Adrenal gland (tissue), 12 donors: ENCODE data around the gene RRM2. TPM values are rescaled to one million over a fixed set of nuclear protein-coding genes. Genes with fewer than 3 reads are reported as not detected.

Experiments
- DNase-seq, 7 donors: peaks; one replicate each; pipeline ENCODE4 v3.0.0-alpha.2; 2019 to 2020
- H3K27ac ChIP-seq, 5 donors: fragments of 200-600 bp; sonication (generic) in 4 of 5; 1 replicate in 3 of 5; 2 replicates in 2 of 5; pipeline versions ENCODE4 v1.5.1 to v1.8.0; 2016 to 2020; ENCODE audit warnings: mild to moderate bottlenecking in 1 of 5
- H3K27me3 ChIP-seq: fragments of 200-600 bp; 2 replicates; pipeline ENCODE4 v1.8.0; 2021
- H3K36me3 ChIP-seq, 2 donors: fragments of 200-600 bp; replicated peaks in 1 of 2; 1 replicate in 1 of 2; 2 replicates in 1 of 2; pipeline versions ENCODE4 v1.5.1 to v1.8.0; 2018 to 2022
- H3K4me1 ChIP-seq, 2 donors: fragments of 200-600 bp; replicated peaks in 1 of 2; 1 replicate in 1 of 2; 2 replicates in 1 of 2; pipeline versions ENCODE4 v1.5.1 to v1.8.0; 2018 to 2021
- H3K4me3 ChIP-seq, 4 donors: fragments of 200-600 bp; sonication (generic) in 3 of 4; one replicate each; pipeline ENCODE4 v1.5.1; 2016 to 2018
- H3K9me3 ChIP-seq, 3 donors: fragments of 200-600 bp; sonication (generic) in 1 of 3; replicated peaks in 1 of 3; 1 replicate in 2 of 3; 2 replicates in 1 of 3; pipeline versions ENCODE4 v1.5.1 to v1.8.0; 2016 to 2021
- POLR2A ChIP-seq, 2 donors: fragments of 450-650 bp; IDR thresholded peaks; one replicate each; pipeline ENCODE4 v1.6.1; 2017; ENCODE audit warnings: antibody characterized with exemption in 2 of 2, mild to moderate bottlenecking in 2 of 2, moderate library complexity in 1 of 2
- WGBS, 4 donors: extraction: QIAGEN DNeasy Blood & Tissue Kit in 2 of 4; methylation state at CpG; one replicate each; pipeline versions ENCODE4 v1.1.5 to v1.1.7; 2013 to 2017; 5-methylcytosine and 5-hydroxymethylcytosine counted together
- intact Hi-C, 2 donors: fragments of 100-400 bp; cut with DNase I; formaldehyde crosslinking; loops; one replicate each; pipeline versions ENCODE4 v1.14.1 to v1.15.0; 2022 to 2023
- polyA plus RNA-seq, 3 donors: library from polyadenylated mRNA; stranded (reverse); fragments of 200-250 nt in 2 of 3; fragments of 350-450 nt in 1 of 3; fragmentation: Illumina TruSeq in 1 of 3; extraction: RNeasy Lipid Tissue Mini Kit (QIAGEN cat#74804) in 1 of 3; gene quantifications; one replicate each; pipeline ENCODE4 v1.2.3, GENCODE V29; 2013 to 2014
- total RNA-seq, 9 donors: library from RNA; depleted of rRNA in 4 of 9; stranded (reverse); fragments of >200 nt in 4 of 9; fragments of 120-200 nt in 1 of 9; fragmentation: NEBNext Ultra II Directional in 1 of 9; extraction: Animal tissue kit (Norgen Biotek cat#: 25700) in 1 of 9; gene quantifications; one replicate each; pipeline versions ENCODE4 v1.1.0 to v1.2.4, GENCODE V29; 2013 to 2023
- TF ChIP-seq, protein P1 (sequence below), 6 experiments: fragments of 450-650 bp in 4 of 6; fragments of 200-600 bp in 2 of 6; sonication (generic) in 1 of 6; IDR thresholded peaks; 1 replicate in 5 of 6; 2 replicates in 1 of 6; pipeline versions ENCODE4 v1.5.1 to v1.8.0; 2016 to 2021; ENCODE audit warnings: antibody characterized with exemption in 6 of 6, mild to moderate bottlenecking in 2 of 6, moderate library complexity in 1 of 6
- donor health status: healthy with polysubstance abuse.
- donor health status: Bipolar disorder and iron deficiency.
- donor health status: DM: yes; HTN: yes; CAD: no.
- donor health status: DM: no; HTN: no; CAD: no.
- donor health status: DM: no; HTN: no; CAD: no.
- donor health status: DM: yes; HTN: yes; CAD: no.

Gene RRM2
- total and polyA plus RNA-seq, 12 donors = 0.67 to 22.3 (median 3.8) TPM

DNA sequence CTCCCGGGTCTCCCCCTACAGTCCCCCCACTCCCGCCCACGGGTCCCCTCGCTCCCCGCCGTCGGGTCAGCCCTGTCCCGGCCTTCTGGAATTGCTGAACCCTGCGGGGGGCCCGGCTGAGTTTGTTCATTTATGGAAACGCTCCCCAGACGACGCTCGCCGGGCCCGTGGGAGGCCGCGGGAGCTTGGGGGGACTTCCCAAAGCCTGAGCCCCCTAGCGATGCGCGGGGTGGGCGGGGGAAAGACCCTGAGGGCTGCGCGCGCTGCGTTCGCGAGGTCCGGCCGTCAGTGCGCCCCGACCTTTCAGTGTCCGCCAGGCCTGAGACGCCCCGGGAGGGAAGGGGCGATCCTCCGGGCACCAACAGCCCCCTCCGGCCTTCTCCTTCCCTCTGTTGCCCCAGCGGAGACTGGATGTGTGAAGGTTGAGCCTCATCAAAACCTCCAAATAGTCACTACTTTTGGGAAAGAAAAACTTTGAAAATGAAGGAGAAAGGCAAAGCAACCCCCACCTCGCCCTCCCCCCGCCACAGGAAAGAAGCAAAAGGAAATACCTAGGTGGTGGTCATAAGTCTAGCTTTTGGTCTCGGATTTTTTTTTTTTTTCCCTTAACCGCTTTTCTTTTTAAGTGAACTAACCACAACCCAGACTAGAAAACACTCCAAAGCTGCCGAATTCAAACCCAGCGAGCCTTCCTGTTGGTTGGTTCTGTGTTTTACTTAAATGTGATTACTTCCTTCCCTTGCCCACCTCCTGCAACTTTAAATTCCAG, 41.8 kb upstream of the RRM2 start:
- intact Hi-C loops = no loop called here
- Histone ChIP-seq H3K4me1 (peaks cover 0 to 15% of the 10 kb centered on the region in 2 donors), H3K36me3 (no peaks in the 10 kb centered on the region), H3K4me3 (peak overlapping the region in 1 of 4 donors; percentile 83), H3K27me3 (peaks cover 39% of the 10 kb centered on the region), H3K27ac (peak overlapping the region in 1 of 5 donors; percentile 80), H3K9me3 (no peaks in the 10 kb centered on the region)
- WGBS, 4 donors = 9 to 46% (median 11%) methylated on average over 10 to 45 of the region's 45 CpGs
- TF ChIP-seq POLR2A (IDR thresholded peaks at IDR 0.05) = no peak
- TF ChIP-seq, protein P1, sequence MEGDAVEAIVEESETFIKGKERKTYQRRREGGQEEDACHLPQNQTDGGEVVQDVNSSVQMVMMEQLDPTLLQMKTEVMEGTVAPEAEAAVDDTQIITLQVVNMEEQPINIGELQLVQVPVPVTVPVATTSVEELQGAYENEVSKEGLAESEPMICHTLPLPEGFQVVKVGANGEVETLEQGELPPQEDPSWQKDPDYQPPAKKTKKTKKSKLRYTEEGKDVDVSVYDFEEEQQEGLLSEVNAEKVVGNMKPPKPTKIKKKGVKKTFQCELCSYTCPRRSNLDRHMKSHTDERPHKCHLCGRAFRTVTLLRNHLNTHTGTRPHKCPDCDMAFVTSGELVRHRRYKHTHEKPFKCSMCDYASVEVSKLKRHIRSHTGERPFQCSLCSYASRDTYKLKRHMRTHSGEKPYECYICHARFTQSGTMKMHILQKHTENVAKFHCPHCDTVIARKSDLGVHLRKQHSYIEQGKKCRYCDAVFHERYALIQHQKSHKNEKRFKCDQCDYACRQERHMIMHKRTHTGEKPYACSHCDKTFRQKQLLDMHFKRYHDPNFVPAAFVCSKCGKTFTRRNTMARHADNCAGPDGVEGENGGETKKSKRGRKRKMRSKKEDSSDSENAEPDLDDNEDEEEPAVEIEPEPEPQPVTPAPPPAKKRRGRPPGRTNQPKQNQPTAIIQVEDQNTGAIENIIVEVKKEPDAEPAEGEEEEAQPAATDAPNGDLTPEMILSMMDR (IDR thresholded peaks at IDR 0.05) = no peak
- DNase-seq = no peak

DNA sequence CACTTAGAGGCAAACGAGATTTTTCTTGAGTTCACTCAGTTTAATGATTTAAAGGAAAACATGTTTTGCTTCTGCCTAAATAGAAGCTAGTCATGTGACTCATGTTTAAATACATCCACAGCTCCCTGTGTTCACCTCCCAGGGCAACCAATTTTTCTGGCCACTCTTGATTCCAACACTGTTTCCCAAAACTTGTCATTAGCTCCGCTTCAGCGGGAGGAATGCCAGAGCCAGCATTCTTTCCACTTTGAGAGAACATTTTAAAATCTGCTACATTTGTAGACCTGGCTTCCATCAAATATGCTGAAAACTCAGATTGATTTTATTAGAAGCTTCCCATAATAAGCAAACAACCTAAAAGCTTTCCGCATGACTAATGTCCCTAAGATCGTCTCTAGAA, 39.5 kb upstream of the RRM2 start:
- Histone ChIP-seq H3K4me1 (peaks cover 0 to 15% of the 10 kb centered on the region in 2 donors), H3K4me3 (no peak overlapping the region), H3K27ac (no peak overlapping the region), H3K36me3 (no peaks in the 10 kb centered on the region), H3K9me3 (no peaks in the 10 kb centered on the region), H3K27me3 (peaks cover 44% of the 10 kb centered on the region)
- TF ChIP-seq POLR2A (IDR thresholded peaks at IDR 0.05) = no peak
- TF ChIP-seq, protein P1 (IDR thresholded peaks at IDR 0.05) = no peak
- no peak for DNase-seq
- 69 to 82% (median 71%) methylated on average over 5 of the region's 5 CpGs for WGBS, 4 donors
- intact Hi-C loops = no loop called here

DNA sequence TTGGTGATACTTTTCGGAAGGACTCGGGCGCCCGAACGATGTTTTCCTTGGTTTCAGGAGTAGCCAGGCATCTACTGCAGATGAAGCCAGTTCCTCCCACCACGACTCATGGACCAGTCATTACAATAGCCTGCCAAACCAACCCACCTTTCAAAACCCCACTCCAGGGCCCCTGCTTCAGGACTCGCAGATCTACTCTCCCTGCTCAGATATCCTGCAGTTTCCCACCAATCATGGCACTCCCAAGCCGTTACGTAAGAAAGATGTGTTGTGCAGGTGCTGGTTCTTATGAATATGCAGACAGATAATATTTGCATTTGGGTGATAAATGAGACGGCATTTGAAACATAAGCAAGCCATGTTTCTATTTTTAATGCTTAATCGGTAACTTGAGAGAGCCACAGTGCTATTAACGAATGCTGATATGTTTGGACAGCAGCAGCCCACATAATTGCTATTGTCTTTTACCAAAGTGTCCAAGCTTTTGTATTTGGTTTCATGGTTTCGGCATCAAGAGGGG, 38.8 kb upstream of the RRM2 start:
- H3K27me3 ChIP-seq = peaks cover 44% of the 10 kb centered on the region
- H3K9me3 ChIP-seq = no peaks in the 10 kb centered on the region
- no peak overlapping the region for H3K4me3 ChIP-seq
- no peak for TF ChIP-seq POLR2A (IDR thresholded peaks at IDR 0.05)
- TF ChIP-seq, protein P1 (IDR thresholded peaks at IDR 0.05) = no peak
- 68 to 74% (median 70%) methylated on average over 13 of the region's 13 CpGs for WGBS, 4 donors
- H3K27ac ChIP-seq = no peak overlapping the region
- no peak for DNase-seq
- no peaks in the 10 kb centered on the region for H3K36me3 ChIP-seq
- H3K4me1 ChIP-seq = peaks cover 0 to 12% of the 10 kb centered on the region in 2 donors
- intact Hi-C loops = no loop called here

DNA sequence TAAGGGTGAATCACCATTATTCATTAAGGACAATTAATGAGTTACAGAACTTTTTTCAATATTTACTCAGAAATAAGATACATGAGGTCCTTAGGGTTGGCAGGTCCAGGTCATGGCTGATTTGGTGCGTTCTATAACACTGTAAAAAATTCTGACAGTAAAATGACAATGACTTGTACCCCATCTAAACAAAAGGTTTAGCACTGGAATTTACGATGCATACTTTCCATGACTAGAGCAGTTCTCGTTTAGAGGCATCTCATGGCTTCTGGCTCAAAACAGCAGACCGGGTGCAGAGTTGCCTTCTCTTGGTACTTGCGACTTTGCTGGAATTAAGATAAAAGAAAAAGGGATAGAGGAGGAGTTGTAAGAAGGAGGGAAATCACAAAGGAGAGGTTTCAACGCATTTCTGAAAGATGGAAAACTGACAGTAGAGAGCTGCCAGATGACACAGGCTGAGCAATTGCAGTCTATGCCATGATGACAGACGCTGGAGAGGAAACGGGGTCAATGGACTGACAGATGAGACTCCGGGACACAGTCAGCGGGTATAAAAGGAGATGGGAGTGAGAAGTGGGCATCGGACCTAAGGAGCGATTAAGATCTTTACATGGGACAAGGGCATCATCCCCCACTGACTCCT, 38.2 kb upstream of the RRM2 start:
- no peak for TF ChIP-seq POLR2A (IDR thresholded peaks at IDR 0.05)
- TF ChIP-seq, protein P1 (IDR thresholded peaks at IDR 0.05) = no peak
- intact Hi-C loops = no loop called here
- H3K4me1 ChIP-seq = peaks cover 0 to 6% of the 10 kb centered on the region in 2 donors
- no peak overlapping the region for H3K4me3 ChIP-seq
- DNase-seq = no peak
- no peak overlapping the region for H3K27ac ChIP-seq
- WGBS, 4 donors = 48 to 69% (median 67%) methylated on average over 12 of the region's 12 CpGs
- H3K27me3 ChIP-seq = peaks cover 39% of the 10 kb centered on the region
- no peaks in the 10 kb centered on the region for H3K9me3 ChIP-seq
- H3K36me3 ChIP-seq = no peaks in the 10 kb centered on the region
